HUES48 (cell line): ENCODE results near the gene IER2.

Experiments used
- H3K27ac ChIP-seq: one replicate; pipeline ENCODE4 v1.7.0; 2013; ENCODE audit warnings: low read depth, low read length, inconsistent platforms
- H3K27me3 ChIP-seq: 2 replicates; pipeline ENCODE4 v1.6.1; 2013; ENCODE audit warnings: mild to moderate bottlenecking, low read length; ENCODE audit not compliant: control insufficient read depth, insufficient read depth
- H3K36me3 ChIP-seq: 2 replicates; pipeline ENCODE4 v1.6.1; 2013; ENCODE audit warnings: low read length; ENCODE audit not compliant: control insufficient read depth, insufficient read depth
- H3K4me1 ChIP-seq: 2 replicates; pipeline ENCODE4 v1.6.1; 2013; ENCODE audit warnings: mild to moderate bottlenecking, low read length; ENCODE audit not compliant: control insufficient read depth, insufficient read depth
- H3K4me3 ChIP-seq: 2 replicates; pipeline ENCODE4 v1.5.1; 2013; ENCODE audit warnings: mild to moderate bottlenecking, low read depth, low read length
- H3K9ac ChIP-seq: 2 replicates; pipeline ENCODE4 v1.6.1; 2013; ENCODE audit warnings: mild to moderate bottlenecking, low read depth, low read length, moderate library complexity
- H3K9me3 ChIP-seq: 2 replicates; pipeline ENCODE4 v1.6.1; 2013; ENCODE audit warnings: low read length; ENCODE audit not compliant: control insufficient read depth, insufficient read depth

Gene IER2

DNA sequence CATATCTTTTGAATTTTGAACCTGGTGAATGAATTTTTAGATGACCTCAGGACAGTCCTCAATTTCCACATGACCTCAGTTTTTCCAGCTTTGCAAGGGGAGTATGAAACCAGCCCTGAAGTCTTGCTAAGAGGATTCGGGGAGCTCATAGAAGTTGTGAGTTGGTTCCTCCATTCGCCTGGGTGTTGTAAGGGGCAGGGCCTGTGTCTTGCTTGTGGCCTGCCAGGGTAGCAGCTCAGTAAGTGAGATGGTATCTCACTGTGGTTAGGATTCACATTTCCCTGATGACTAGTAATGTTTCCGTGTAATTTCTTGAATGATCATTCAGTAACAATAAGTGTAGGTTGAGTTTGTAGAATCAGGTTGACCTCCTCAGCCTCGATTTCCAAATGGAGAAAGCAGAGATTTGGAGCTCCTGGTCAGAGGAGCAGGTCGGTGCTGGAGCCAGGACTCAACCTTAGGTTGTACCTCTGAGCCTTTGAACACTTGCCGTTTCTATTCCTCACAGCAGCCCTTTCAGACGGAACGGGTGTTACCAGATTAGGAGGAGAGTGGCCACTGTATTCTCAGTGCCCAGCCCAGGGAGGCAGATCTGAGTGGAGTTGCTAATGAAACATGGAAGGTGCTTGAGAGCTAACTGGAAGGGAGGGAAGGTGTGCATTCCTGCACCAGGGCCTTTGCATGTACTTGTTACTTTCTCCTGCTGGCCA is 17.6 kb upstream of the IER2 start:
- Histone ChIP-seq H3K36me3 (peaks cover 61% of the 10 kb centered on the region), H3K9ac (no peak overlapping the region), H3K4me1 (no peaks in the 10 kb centered on the region), H3K9me3 (no peaks in the 10 kb centered on the region), H3K4me3 (no peak overlapping the region), H3K27ac (no peak overlapping the region), H3K27me3 (no peaks in the 10 kb centered on the region)

GRCh38 chr19:13133241-13133870 is 16.9 kb upstream of the IER2 start:
- Histone ChIP-seq H3K36me3 (peaks cover 68% of the 10 kb centered on the region), H3K9ac (no peak overlapping the region), H3K4me1 (no peaks in the 10 kb centered on the region), H3K27ac (no peak overlapping the region), H3K27me3 (no peaks in the 10 kb centered on the region), H3K4me3 (no peak overlapping the region), H3K9me3 (no peaks in the 10 kb centered on the region)

GRCh38 chr19:13134626-13135025 is 15.6 kb upstream of the IER2 start:
- H3K4me3 ChIP-seq: no peak overlapping the region
- H3K27me3 ChIP-seq: no peaks in the 10 kb centered on the region
- no peaks in the 10 kb centered on the region for H3K9me3 ChIP-seq
- no peak overlapping the region for H3K9ac ChIP-seq
- H3K27ac ChIP-seq: no peak overlapping the region
- no peaks in the 10 kb centered on the region for H3K4me1 ChIP-seq
- H3K36me3 ChIP-seq: peaks cover 71% of the 10 kb centered on the region

DNA sequence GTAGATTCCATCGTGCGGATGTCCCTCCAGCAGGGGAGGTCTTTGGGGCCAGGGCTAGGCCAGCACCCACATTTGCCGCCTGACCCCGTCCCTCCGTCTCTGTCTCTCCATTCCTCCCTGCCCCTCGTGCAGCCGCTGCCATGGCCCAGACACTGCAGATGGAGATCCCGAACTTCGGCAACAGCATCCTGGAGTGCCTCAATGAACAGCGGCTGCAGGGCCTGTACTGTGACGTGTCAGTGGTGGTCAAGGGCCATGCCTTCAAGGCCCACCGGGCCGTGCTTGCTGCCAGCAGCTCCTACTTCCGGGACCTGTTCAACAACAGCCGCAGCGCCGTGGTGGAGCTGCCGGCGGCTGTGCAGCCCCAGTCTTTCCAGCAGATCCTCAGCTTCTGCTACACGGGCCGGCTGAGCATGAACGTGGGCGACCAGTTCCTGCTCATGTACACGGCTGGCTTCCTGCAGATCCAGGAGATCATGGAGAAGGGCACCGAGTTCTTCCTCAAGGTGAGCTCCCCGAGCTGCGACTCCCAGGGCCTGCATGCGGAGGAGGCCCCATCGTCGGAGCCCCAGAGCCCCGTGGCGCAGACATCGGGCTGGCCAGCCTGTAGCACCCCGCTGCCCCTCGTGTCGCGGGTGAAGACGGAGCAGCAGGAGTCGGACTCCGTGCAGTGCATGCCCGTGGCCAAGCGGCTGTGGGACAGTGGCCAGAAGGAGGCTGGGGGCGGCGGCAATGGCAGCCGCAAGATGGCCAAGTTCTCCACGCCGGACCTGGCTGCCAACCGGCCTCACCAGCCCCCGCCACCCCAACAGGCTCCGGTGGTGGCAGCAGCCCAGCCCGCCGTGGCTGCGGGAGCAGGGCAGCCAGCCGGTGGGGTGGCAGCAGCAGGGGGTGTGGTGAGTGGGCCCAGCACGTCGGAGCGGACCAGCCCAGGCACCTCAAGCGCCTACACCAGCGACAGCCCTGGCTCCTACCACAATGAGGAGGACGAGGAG is 14.8 kb upstream of the IER2 start:
- no peak overlapping the region for H3K9ac ChIP-seq
- H3K27ac ChIP-seq: no peak overlapping the region
- peaks cover 71% of the 10 kb centered on the region for H3K36me3 ChIP-seq
- no peaks in the 10 kb centered on the region for H3K9me3 ChIP-seq
- no peak overlapping the region for H3K4me3 ChIP-seq
- no peaks in the 10 kb centered on the region for H3K4me1 ChIP-seq
- H3K27me3 ChIP-seq: no peaks in the 10 kb centered on the region

DNA sequence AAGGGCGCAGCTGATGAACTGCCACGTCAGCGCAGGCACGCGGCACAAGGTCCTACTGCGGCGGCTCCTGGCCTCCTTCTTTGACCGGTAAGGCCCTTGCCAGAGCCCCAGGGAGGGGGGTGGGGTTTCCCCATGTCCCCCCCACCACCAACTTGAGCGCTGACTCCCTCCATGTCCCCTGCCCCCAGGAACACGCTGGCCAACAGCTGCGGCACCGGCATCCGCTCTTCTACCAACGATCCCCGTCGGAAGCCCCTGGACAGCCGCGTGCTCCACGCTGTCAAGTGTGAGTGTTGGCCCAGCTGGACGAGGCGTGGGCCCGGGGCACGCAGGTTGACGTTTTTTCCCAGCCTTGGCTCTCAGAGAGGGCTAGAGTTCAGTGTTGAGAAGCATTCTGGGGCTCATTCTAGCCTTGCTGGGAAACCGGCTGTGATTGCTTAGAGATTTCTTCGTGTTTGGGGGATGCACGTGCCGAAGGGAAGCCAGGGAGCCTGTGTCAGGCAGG is 12.9 kb upstream of the IER2 start:
- Histone ChIP-seq H3K4me1 (no peaks in the 10 kb centered on the region), H3K27me3 (no peaks in the 10 kb centered on the region), H3K4me3 (no peak overlapping the region), H3K36me3 (peaks cover 60% of the 10 kb centered on the region), H3K9ac (no peak overlapping the region), H3K27ac (no peak overlapping the region), H3K9me3 (no peaks in the 10 kb centered on the region)

GRCh38 chr19:13138171-13138915 is 11.9 kb upstream of the IER2 start:
- Histone ChIP-seq H3K27me3 (no peaks in the 10 kb centered on the region), H3K4me3 (no peak overlapping the region), H3K27ac (no peak overlapping the region), H3K36me3 (peaks cover 53% of the 10 kb centered on the region), H3K9ac (no peak overlapping the region), H3K4me1 (no peaks in the 10 kb centered on the region), H3K9me3 (no peaks in the 10 kb centered on the region)

DNA sequence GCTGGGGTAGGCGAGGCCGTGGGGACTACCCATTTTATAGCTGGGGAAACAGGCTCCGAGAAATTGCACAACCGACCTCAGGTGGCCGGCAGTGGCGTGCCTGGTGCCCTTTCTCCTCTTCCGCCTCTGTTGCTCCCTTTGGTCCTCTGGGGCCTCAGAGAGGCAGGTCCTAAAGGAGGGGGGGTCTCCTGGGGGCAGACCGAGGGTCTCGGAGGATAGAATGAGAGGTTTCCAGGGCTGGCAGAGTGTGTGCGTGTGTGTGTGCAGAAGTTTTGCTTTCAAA is 11.4 kb upstream of the IER2 start:
- H3K27me3 ChIP-seq: no peaks in the 10 kb centered on the region
- no peaks in the 10 kb centered on the region for H3K9me3 ChIP-seq
- H3K4me1 ChIP-seq: no peaks in the 10 kb centered on the region
- no peak overlapping the region for H3K9ac ChIP-seq
- H3K4me3 ChIP-seq: no peak overlapping the region
- no peak overlapping the region for H3K27ac ChIP-seq
- peaks cover 49% of the 10 kb centered on the region for H3K36me3 ChIP-seq

DNA sequence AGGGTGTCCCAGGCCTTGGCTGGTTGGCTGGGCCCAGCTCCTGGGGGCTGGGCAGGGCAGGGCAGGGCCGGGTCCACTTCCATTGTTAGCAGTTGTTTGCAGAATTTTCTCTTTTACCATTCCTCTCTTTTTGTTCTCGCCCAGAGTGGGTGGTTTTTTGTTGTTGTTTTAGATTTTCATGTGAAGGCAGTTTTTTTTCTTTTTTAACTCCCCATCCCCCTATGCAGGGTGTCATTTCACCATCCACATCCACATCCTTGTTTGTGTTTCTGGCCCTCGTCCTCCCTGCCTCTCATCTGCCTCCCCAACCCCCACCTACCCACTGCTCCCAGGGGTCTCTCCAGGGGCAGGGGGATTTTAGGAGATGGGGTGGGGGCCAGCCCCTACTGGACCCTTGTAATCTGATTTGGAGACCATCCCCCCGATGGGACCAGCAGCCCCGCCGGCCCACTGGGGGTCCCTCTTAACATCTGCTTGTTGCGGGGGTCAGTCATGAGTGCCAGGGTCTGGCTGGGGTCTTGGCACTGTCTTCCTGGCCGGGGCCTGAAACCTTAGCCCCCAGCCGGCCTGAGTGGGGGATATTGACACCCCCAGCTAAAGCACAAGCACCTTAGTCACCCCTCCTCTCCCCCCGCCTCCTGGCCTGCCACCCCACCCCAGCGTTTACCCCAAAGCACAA is 10.4 kb upstream of the IER2 start:
- Histone ChIP-seq H3K4me3 (no peak overlapping the region), H3K9ac (no peak overlapping the region), H3K9me3 (no peaks in the 10 kb centered on the region), H3K27ac (no peak overlapping the region), H3K27me3 (no peaks in the 10 kb centered on the region), H3K36me3 (peaks cover 53% of the 10 kb centered on the region), H3K4me1 (no peaks in the 10 kb centered on the region)

DNA sequence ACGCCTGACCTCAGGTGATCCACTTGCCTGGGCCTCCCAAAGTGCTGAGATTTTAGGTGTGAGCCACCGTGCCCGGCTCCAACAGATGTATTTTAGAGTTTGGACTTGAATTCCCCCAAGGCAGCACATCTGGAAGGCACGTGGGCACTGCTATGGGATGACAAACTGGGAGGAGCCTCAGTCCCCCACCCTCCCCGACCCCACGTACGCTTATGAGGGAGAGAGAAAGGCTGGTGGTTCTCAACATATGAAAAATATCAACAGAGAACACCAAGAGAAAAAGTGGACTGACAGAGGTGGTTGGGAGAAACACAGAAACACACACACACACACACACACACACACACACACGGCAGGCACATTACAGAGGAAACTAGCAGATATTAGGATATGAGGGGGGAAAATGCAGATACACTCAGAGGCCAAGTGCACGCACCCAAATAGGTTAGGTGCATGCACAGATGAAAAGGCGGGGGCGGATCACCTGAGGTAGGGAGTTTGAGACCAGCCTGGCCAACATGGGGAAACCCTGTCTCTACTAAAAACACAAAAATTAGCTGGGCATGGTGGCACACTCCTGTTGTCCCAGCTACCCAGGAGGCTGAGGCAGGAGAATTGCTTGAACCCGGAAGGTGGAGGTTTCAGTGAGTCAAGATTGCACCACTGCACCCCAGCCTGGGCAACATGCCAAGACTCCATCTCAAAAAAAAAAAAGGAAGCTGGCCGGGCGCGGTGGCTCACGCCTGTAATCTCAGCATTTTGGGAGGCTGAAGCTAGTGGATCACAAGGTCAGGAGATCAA is 3.2 kb upstream of the IER2 start:
- no peaks in the 10 kb centered on the region for H3K9me3 ChIP-seq
- H3K27me3 ChIP-seq: no peaks in the 10 kb centered on the region
- H3K9ac ChIP-seq: no peak overlapping the region
- peaks cover 18% of the 10 kb centered on the region for H3K36me3 ChIP-seq
- H3K27ac ChIP-seq: no peak overlapping the region
- no peak overlapping the region for H3K4me3 ChIP-seq
- H3K4me1 ChIP-seq: no peaks in the 10 kb centered on the region
